Liver (tissue), 3 donors: ENCODE measurements around the gene GFM2.

Experiments used
- EGR1 ChIP-seq, 2 donors: IDR thresholded peaks; 2 replicates each; pipeline ENCODE4 v1.6.1; 2016 to 2018; ENCODE audit warnings: antibody characterized with exemption in 2 of 2, low read depth in 2 of 2
- FOXA1 ChIP-seq: IDR thresholded peaks from 2 replicates; pipeline ENCODE4 v1.6.1; 2016; ENCODE audit warnings: antibody characterized with exemption
- GABPA ChIP-seq, 2 donors: IDR thresholded peaks in 1 of 2; conservative IDR thresholded peaks in 1 of 2; 2 replicates each; pipeline ENCODE4 v1.6.1; 2016; ENCODE audit warnings: antibody characterized with exemption in 2 of 2, mild to moderate bottlenecking in 1 of 2, moderate library complexity in 1 of 2
- RAD21 ChIP-seq, 2 donors: IDR thresholded peaks; 2 replicates each; pipeline ENCODE4 v1.6.1; 2016; ENCODE audit warnings: antibody characterized with exemption in 2 of 2, mild to moderate bottlenecking in 2 of 2
- RXRA ChIP-seq, 2 donors: IDR thresholded peaks; 2 replicates each; pipeline ENCODE4 v1.6.1; 2017 to 2018; ENCODE audit warnings: antibody characterized with exemption in 2 of 2, mild to moderate bottlenecking in 1 of 2
- SP1 ChIP-seq: IDR thresholded peaks from 2 replicates; pipeline ENCODE4 v1.6.1; 2018; ENCODE audit warnings: antibody characterized with exemption, mild to moderate bottlenecking
- YY1 ChIP-seq: IDR thresholded peaks from 2 replicates; pipeline ENCODE4 v1.6.1; 2016; ENCODE audit warnings: antibody characterized with exemption, mild to moderate bottlenecking
- TF ChIP-seq, protein P1 (sequence below): fragments of 150-350 bp; IDR thresholded peaks from 2 replicates; pipeline ENCODE4 v1.5.1; 2017; ENCODE audit warnings: improper control_type of control experiment, low read depth, low read length; ENCODE audit not compliant: missing input control
- TF ChIP-seq, protein P2 (sequence below): IDR thresholded peaks from 2 replicates; pipeline ENCODE4 v1.6.1; 2016; ENCODE audit warnings: antibody characterized with exemption, mild to moderate bottlenecking
- TF ChIP-seq, protein P3 (sequence below): IDR thresholded peaks from 2 replicates; pipeline ENCODE4 v1.6.1; 2016; ENCODE audit warnings: antibody characterized with exemption
- donor health status: healthy.
- donor health status: healthy.

DNA sequence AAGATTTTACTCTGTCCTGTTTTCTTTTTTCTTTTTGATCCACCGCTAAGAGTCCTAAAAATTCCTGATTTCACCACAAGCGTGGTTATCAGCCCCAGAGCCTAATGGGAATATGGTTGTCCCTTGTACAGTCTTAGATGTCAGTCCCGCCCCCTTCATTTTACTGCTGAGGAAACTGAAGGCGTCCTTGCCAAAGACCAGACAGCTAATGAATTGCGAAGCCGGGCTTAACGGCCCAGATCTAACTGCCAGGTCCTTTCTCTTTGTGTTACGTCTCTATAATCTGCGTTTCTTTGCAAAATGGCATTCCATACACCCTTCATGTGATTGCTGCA, 629 bp upstream of the GFM2 start:
- TF ChIP-seq, protein P1, sequence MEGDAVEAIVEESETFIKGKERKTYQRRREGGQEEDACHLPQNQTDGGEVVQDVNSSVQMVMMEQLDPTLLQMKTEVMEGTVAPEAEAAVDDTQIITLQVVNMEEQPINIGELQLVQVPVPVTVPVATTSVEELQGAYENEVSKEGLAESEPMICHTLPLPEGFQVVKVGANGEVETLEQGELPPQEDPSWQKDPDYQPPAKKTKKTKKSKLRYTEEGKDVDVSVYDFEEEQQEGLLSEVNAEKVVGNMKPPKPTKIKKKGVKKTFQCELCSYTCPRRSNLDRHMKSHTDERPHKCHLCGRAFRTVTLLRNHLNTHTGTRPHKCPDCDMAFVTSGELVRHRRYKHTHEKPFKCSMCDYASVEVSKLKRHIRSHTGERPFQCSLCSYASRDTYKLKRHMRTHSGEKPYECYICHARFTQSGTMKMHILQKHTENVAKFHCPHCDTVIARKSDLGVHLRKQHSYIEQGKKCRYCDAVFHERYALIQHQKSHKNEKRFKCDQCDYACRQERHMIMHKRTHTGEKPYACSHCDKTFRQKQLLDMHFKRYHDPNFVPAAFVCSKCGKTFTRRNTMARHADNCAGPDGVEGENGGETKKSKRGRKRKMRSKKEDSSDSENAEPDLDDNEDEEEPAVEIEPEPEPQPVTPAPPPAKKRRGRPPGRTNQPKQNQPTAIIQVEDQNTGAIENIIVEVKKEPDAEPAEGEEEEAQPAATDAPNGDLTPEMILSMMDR = no peak
- TF ChIP-seq SP1 (no peak), YY1 (peak; percentile 1), RXRA (IDR thresholded peaks at IDR 0.05) (no peak), GABPA (IDR thresholded peaks at IDR 0.05 in 1 of 2, conservative IDR thresholded peaks at IDR 0.05 in 1 of 2) (no peak), RAD21 (IDR thresholded peaks at IDR 0.05) (no peak), EGR1 (IDR thresholded peaks at IDR 0.05; ENCODE audit: low read depth in 2 of 2) (no peak), FOXA1 (no peak)
- TF ChIP-seq, protein P2, sequence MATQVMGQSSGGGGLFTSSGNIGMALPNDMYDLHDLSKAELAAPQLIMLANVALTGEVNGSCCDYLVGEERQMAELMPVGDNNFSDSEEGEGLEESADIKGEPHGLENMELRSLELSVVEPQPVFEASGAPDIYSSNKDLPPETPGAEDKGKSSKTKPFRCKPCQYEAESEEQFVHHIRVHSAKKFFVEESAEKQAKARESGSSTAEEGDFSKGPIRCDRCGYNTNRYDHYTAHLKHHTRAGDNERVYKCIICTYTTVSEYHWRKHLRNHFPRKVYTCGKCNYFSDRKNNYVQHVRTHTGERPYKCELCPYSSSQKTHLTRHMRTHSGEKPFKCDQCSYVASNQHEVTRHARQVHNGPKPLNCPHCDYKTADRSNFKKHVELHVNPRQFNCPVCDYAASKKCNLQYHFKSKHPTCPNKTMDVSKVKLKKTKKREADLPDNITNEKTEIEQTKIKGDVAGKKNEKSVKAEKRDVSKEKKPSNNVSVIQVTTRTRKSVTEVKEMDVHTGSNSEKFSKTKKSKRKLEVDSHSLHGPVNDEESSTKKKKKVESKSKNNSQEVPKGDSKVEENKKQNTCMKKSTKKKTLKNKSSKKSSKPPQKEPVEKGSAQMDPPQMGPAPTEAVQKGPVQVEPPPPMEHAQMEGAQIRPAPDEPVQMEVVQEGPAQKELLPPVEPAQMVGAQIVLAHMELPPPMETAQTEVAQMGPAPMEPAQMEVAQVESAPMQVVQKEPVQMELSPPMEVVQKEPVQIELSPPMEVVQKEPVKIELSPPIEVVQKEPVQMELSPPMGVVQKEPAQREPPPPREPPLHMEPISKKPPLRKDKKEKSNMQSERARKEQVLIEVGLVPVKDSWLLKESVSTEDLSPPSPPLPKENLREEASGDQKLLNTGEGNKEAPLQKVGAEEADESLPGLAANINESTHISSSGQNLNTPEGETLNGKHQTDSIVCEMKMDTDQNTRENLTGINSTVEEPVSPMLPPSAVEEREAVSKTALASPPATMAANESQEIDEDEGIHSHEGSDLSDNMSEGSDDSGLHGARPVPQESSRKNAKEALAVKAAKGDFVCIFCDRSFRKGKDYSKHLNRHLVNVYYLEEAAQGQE = no peak
- TF ChIP-seq, protein P3, sequence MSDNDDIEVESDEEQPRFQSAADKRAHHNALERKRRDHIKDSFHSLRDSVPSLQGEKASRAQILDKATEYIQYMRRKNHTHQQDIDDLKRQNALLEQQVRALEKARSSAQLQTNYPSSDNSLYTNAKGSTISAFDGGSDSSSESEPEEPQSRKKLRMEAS = no peak
